Activated CD8-positive, alpha-beta memory T cell treated with anti-CD3 and anti-CD28 coated beads, Interleukin-2, amount 10 ng/mL, durations not matched to agents 7 days and 5 days (primary cell): Measurements from ENCODE around the gene SLC31A1. TPM values are rescaled to one million over a fixed set of nuclear protein-coding genes. Genes with fewer than 3 reads are reported as not detected.
"Not testable (repeated sequence)": the region's sequence is repeated elsewhere in the genome, so short reads cannot be mapped to it uniquely, and the experiment has no call there.

Experiments
- ATAC-seq: fragments of 150-1000 bp; cut with Tn5 transposase; one replicate; pipeline ENCODE4 v1.10.0; 2021; ENCODE audit warnings: moderate library complexity
- CTCF ChIA-PET: fragments of 350-600 bp; sonication (Branson Sonifier 250); formaldehyde crosslinking; loops from one replicate; lab custom pipeline; 2021; ENCODE audit warnings: antibody characterized with exemption; lab: Charles Lee
- DNase-seq: peaks from one replicate; pipeline ENCODE4 v3.0.0-alpha.2; 2020
- H3K27ac Mint-ChIP-seq: one replicate; pipeline ENCODE4 v1.8.0; 2021; ENCODE audit warnings: mild to moderate bottlenecking, mixed read lengths
- H3K27me3 Mint-ChIP-seq: one replicate; pipeline ENCODE4 v1.8.0; 2021; ENCODE audit warnings: mixed read lengths
- H3K36me3 Mint-ChIP-seq: one replicate; pipeline ENCODE4 v1.8.0; 2021; ENCODE audit warnings: mild to moderate bottlenecking, mixed read lengths
- H3K4me1 Mint-ChIP-seq: one replicate; pipeline ENCODE4 v1.8.0; 2021; ENCODE audit warnings: mixed read lengths
- H3K4me3 Mint-ChIP-seq: one replicate; pipeline ENCODE4 v1.8.0; 2021; ENCODE audit warnings: mild to moderate bottlenecking, moderate library complexity, mixed read lengths
- H3K9me3 Mint-ChIP-seq: one replicate; pipeline ENCODE4 v1.8.0; 2022; ENCODE audit warnings: low read depth, mixed read lengths
- total RNA-seq, 2 experiments: library from RNA; stranded (reverse); gene quantifications; one replicate each; pipeline ENCODE4 v1.2.3, GENCODE V29; 2021

SLC31A1 gene
- total RNA-seq, 2 experiments from 2014 or later: 8.7 to 12.2 TPM

- no peak overlapping the region for H3K4me3 Mint-ChIP-seq
- peaks cover 9% of the 10 kb centered on the region for H3K36me3 Mint-ChIP-seq
- H3K27ac Mint-ChIP-seq: no peak overlapping the region
- no peak for DNase-seq
- H3K27me3 Mint-ChIP-seq: no peaks in the 10 kb centered on the region
- H3K4me1 Mint-ChIP-seq: peaks cover 27% of the 10 kb centered on the region
- no peaks in the 10 kb centered on the region for H3K9me3 Mint-ChIP-seq
- CTCF ChIA-PET: interaction anchor here (1.2 kb wide), 1 partner anchor 47 kb away, joined by 4 read pairs; the partner anchor contains the start of gene CDC26
- no peak for ATAC-seq
Measured at GRCh38 chr9:113228130-113228665, 6.9 kb downstream of the SLC31A1 start.

GRCh38 chr9:113231701-113232100, 10.4 kb downstream of the SLC31A1 start:
- Mint-ChIP-seq H3K27me3 (no peaks in the 10 kb centered on the region), H3K4me3 (no peak overlapping the region), H3K27ac (no peak overlapping the region), H3K36me3 (peaks cover 3% of the 10 kb centered on the region), H3K9me3 (no peaks in the 10 kb centered on the region), H3K4me1 (peaks cover 25% of the 10 kb centered on the region)
- ATAC-seq (no peak), DNase-seq (no peak)
- CTCF ChIA-PET: interaction anchor here (0.8 to 2.6 kb wide), 4 partner anchors 10 to 42 kb away, joined by 3 to 13 read pairs (median 4); partner anchors contain the start of genes FKBP15 and SLC31A1

- peaks cover 21% of the 10 kb centered on the region for H3K4me1 Mint-ChIP-seq
- H3K27me3 Mint-ChIP-seq, H3K4me3 Mint-ChIP-seq, DNase-seq, H3K36me3 Mint-ChIP-seq, H3K27ac Mint-ChIP-seq, ATAC-seq, CTCF ChIA-PET, H3K9me3 Mint-ChIP-seq: not testable (repeated sequence)
Measured at GRCh38 chr9:113235701-113236255, 14.4 kb downstream of the SLC31A1 start.

GRCh38 chr9:113237026-113237425, 15.7 kb downstream of the SLC31A1 start:
- H3K9me3 Mint-ChIP-seq: no peaks in the 10 kb centered on the region
- ATAC-seq: no peak
- H3K27ac Mint-ChIP-seq: no peak overlapping the region

GRCh38 chr9:113238202-113238858, 17.0 kb downstream of the SLC31A1 start:
- Mint-ChIP-seq H3K4me3 (no peak overlapping the region), H3K36me3 (no peaks in the 10 kb centered on the region), H3K9me3 (no peaks in the 10 kb centered on the region), H3K27ac (no peak overlapping the region), H3K27me3 (no peaks in the 10 kb centered on the region), H3K4me1 (peaks cover 7% of the 10 kb centered on the region)
- no peak for ATAC-seq
- DNase-seq: no peak
- CTCF ChIA-PET: interaction anchor here (0.6 kb wide), 1 partner anchor 369 kb away, joined by 3 read pairs; no protein-coding TSS in a partner anchor

More at GRCh38 chr9:113237026-113237425, 15.7 kb downstream of the SLC31A1 start:
- CTCF ChIA-PET: interaction anchor here (1.1 kb wide), 1 partner anchor 38 kb away, joined by 3 read pairs; the partner anchor contains the start of genes CDC26 and PRPF4
- H3K27me3 Mint-ChIP-seq: no peaks in the 10 kb centered on the region
- no peaks in the 10 kb centered on the region for H3K36me3 Mint-ChIP-seq
- H3K4me1 Mint-ChIP-seq: peaks cover 20% of the 10 kb centered on the region
- DNase-seq: no peak
- no peak overlapping the region for H3K4me3 Mint-ChIP-seq

GRCh38 chr9:113238859-113239232, 17.5 kb downstream of the SLC31A1 start:
- H3K4me3 Mint-ChIP-seq: no peak overlapping the region
- no peaks in the 10 kb centered on the region for H3K27me3 Mint-ChIP-seq
- DNase-seq (no peak), ATAC-seq (no peak)
- CTCF ChIA-PET: interaction anchor here (0.6 to 1.0 kb wide), 2 partner anchors 19 to 370 kb away, joined by 3 read pairs; no protein-coding TSS in a partner anchor
- H3K4me1 Mint-ChIP-seq: peaks cover 4% of the 10 kb centered on the region
- no peaks in the 10 kb centered on the region for H3K36me3 Mint-ChIP-seq
- no peaks in the 10 kb centered on the region for H3K9me3 Mint-ChIP-seq
- no peak overlapping the region for H3K27ac Mint-ChIP-seq

GRCh38 chr9:113241161-113241560, 19.8 kb downstream of the SLC31A1 start:
- ATAC-seq (no peak), DNase-seq (no peak)
- Mint-ChIP-seq H3K27me3 (no peaks in the 10 kb centered on the region), H3K4me1 (peaks cover 2% of the 10 kb centered on the region), H3K27ac (no peak overlapping the region), H3K36me3 (no peaks in the 10 kb centered on the region), H3K4me3 (no peak overlapping the region), H3K9me3 (no peaks in the 10 kb centered on the region)
- CTCF ChIA-PET: interaction anchor here (0.7 kb wide), 1 partner anchor 107 kb away, joined by 3 read pairs; no protein-coding TSS in a partner anchor

GRCh38 chr9:113244556-113244955, 23.2 kb downstream of the SLC31A1 start:
- peaks cover 2% of the 10 kb centered on the region for H3K9me3 Mint-ChIP-seq
- no peak for ATAC-seq
- H3K4me3 Mint-ChIP-seq: no peak overlapping the region
- DNase-seq: no peak
- no peaks in the 10 kb centered on the region for H3K4me1 Mint-ChIP-seq
- CTCF ChIA-PET: interaction anchor here (0.7 kb wide), 1 partner anchor 490 kb away, joined by 6 read pairs; no protein-coding TSS in a partner anchor
- H3K36me3 Mint-ChIP-seq: peaks cover 9% of the 10 kb centered on the region
- H3K27me3 Mint-ChIP-seq: no peaks in the 10 kb centered on the region
- H3K27ac Mint-ChIP-seq: no peak overlapping the region

- Mint-ChIP-seq H3K9me3 (peaks cover 2% of the 10 kb centered on the region), H3K27me3 (no peaks in the 10 kb centered on the region), H3K4me3 (no peak overlapping the region), H3K4me1 (no peaks in the 10 kb centered on the region), H3K36me3 (peaks cover 13% of the 10 kb centered on the region), H3K27ac (no peak overlapping the region)
- no peak for ATAC-seq
- no peak for DNase-seq
- CTCF ChIA-PET: no interaction called here
Measured at GRCh38 chr9:113245894-113246293, 24.6 kb downstream of the SLC31A1 start.

- Mint-ChIP-seq H3K27ac (no peak overlapping the region), H3K9me3 (peaks cover 4% of the 10 kb centered on the region), H3K4me1 (no peaks in the 10 kb centered on the region), H3K27me3 (no peaks in the 10 kb centered on the region), H3K4me3 (no peak overlapping the region), H3K36me3 (peaks cover 16% of the 10 kb centered on the region)
- CTCF ChIA-PET: no interaction called here
- no peak for DNase-seq
- ATAC-seq: no peak
Measured at GRCh38 chr9:113246928-113247327, 25.6 kb downstream of the SLC31A1 start.

GRCh38 chr9:113247640-113248039, 26.3 kb downstream of the SLC31A1 start:
- Mint-ChIP-seq H3K36me3 (peaks cover 16% of the 10 kb centered on the region), H3K27ac (no peak overlapping the region), H3K9me3 (peaks cover 4% of the 10 kb centered on the region), H3K27me3 (no peaks in the 10 kb centered on the region), H3K4me3 (no peak overlapping the region), H3K4me1 (no peaks in the 10 kb centered on the region)
- CTCF ChIA-PET: no interaction called here
- ATAC-seq (no peak), DNase-seq (no peak)

GRCh38 chr9:113249661-113250060, 28.3 kb downstream of the SLC31A1 start:
- H3K9me3 Mint-ChIP-seq, CTCF ChIA-PET, DNase-seq, H3K27ac Mint-ChIP-seq, ATAC-seq, H3K4me3 Mint-ChIP-seq, H3K4me1 Mint-ChIP-seq, H3K27me3 Mint-ChIP-seq: not testable (repeated sequence)
- H3K36me3 Mint-ChIP-seq: peaks cover 16% of the 10 kb centered on the region

GRCh38 chr9:113250807-113251206, 29.5 kb downstream of the SLC31A1 start:
- ATAC-seq: no peak

More at GRCh38 chr9:113250807-113251206, 29.5 kb downstream of the SLC31A1 start:
- CTCF ChIA-PET: interaction anchor here (1.4 kb wide), 1 partner anchor 19 kb away, joined by 4 read pairs; no protein-coding TSS in a partner anchor
- no peaks in the 10 kb centered on the region for H3K27me3 Mint-ChIP-seq
- H3K27ac Mint-ChIP-seq: no peak overlapping the region
- H3K4me3 Mint-ChIP-seq: no peak overlapping the region
- peaks cover 4% of the 10 kb centered on the region for H3K9me3 Mint-ChIP-seq
- no peaks in the 10 kb centered on the region for H3K4me1 Mint-ChIP-seq
- DNase-seq: no peak
- peaks cover 16% of the 10 kb centered on the region for H3K36me3 Mint-ChIP-seq
